Endothelial cell of umbilical vein (primary cell): ENCODE results near the gene MSL1. TPM values are rescaled to one million over a fixed set of nuclear protein-coding genes. Genes with fewer than 3 reads are reported as not detected.

Experiments
- BruUV-seq: library from RNA; stranded (reverse); fragments of 400-500 nt; replicated peaks from 2 replicates; lab custom pipeline; 2021; lab: Mats Ljungman, UMichigan
- CTCF ChIA-PET: fragments of 300-600, 350-600 bp; sonication (Branson Sonifier 250); formaldehyde crosslinking; loops from one replicate; lab custom pipeline; 2021; ENCODE audit warnings: antibody characterized with exemption, inconsistent platforms; lab: Charles Lee
- POLR2A ChIA-PET: fragments of 300-600, 350-600 bp; sonication (Branson Sonifier 250); formaldehyde crosslinking; loops from one replicate; lab custom pipeline; 2021; ENCODE audit warnings: antibody characterized with exemption, inconsistent platforms; lab: Charles Lee
- DNase-seq: peaks from one replicate; pipeline ENCODE4 v3.0.0-alpha.2; 2011; ENCODE audit warnings: low read depth, low spot score
- FAIRE-seq: peaks from 2 replicates; lab custom pipeline; 2011; peaks lifted over from hg19 to GRCh38; lab: Jason Lieb, UNC
- H2AFZ ChIP-seq: 2 replicates; pipeline ENCODE4 v1.6.0; 2012; ENCODE audit warnings: low read depth, low read length, control low read depth, inconsistent platforms
- H3K27ac ChIP-seq: 2 replicates; pipeline ENCODE4 v1.5.1; 2011; ENCODE audit warnings: low read depth, mild to moderate bottlenecking, control low read depth, low read length, moderate library complexity; ENCODE audit not compliant: insufficient read depth
- H3K27me3 ChIP-seq, 2 experiments: 2 replicates each; pipeline versions ENCODE4 v1.6.0 to v1.6.1; 2011; ENCODE audit warnings: low read length in 2 of 2, mixed read lengths in 1 of 2; ENCODE audit not compliant: control insufficient read depth in 2 of 2, insufficient read depth in 2 of 2
- H3K36me3 ChIP-seq, 2 experiments: 2 replicates in 1 of 2; 3 replicates in 1 of 2; pipeline ENCODE4 v1.5.1; 2011; ENCODE audit warnings: low read length in 2 of 2, mild to moderate bottlenecking in 1 of 2, moderate library complexity in 1 of 2; ENCODE audit not compliant: control insufficient read depth in 2 of 2, insufficient read depth in 2 of 2; ENCODE audit errors: extremely low read depth in 1 of 2
- H3K4me1 ChIP-seq: 3 replicates; pipeline ENCODE4 v1.5.1; 2011; ENCODE audit warnings: mild to moderate bottlenecking, low read length; ENCODE audit not compliant: control insufficient read depth, insufficient read depth; ENCODE audit errors: extremely low read depth
- H3K4me2 ChIP-seq: 2 replicates; pipeline ENCODE4 v1.6.1; 2011; ENCODE audit warnings: low read length, control low read depth, mixed read lengths; ENCODE audit not compliant: insufficient read depth
- H3K4me3 ChIP-seq, 3 experiments: fragments of 200-600 bp in 1 of 3; sonication (generic), shearing (Covaris generic) in 1 of 3; replicated peaks in 1 of 3; 2 replicates each; pipeline ENCODE4 v1.5.1; 2011 to 2016; ENCODE audit warnings: control low read depth in 3 of 3, low read length in 3 of 3, mild to moderate bottlenecking in 2 of 3, inconsistent platforms in 1 of 3, low read depth in 1 of 3, moderate library complexity in 1 of 3; ENCODE audit not compliant: insufficient read depth in 1 of 3
- H3K79me2 ChIP-seq: 2 replicates; pipeline ENCODE4 v1.6.0; 2012; ENCODE audit warnings: low read length, inconsistent platforms; ENCODE audit not compliant: control insufficient read depth, insufficient read depth
- H3K9ac ChIP-seq: replicated peaks from 2 replicates; pipeline ENCODE3; 2011; ENCODE audit warnings: low read length, control low read depth; ENCODE audit not compliant: insufficient read depth; ENCODE audit errors: extremely low read depth
- H3K9me1 ChIP-seq: replicated peaks from 3 replicates; pipeline ENCODE4 v1.6.0; 2011; ENCODE audit warnings: mild to moderate bottlenecking, low read length; ENCODE audit not compliant: control insufficient read depth, insufficient read depth; ENCODE audit errors: extremely low read depth
- H3K9me3 ChIP-seq: replicated peaks from 2 replicates; pipeline ENCODE4 v1.5.1; 2012; ENCODE audit warnings: low read length, inconsistent platforms; ENCODE audit not compliant: control insufficient read depth, insufficient read depth
- H4K20me1 ChIP-seq: replicated peaks from 2 replicates; pipeline ENCODE3; 2011; ENCODE audit warnings: mild to moderate bottlenecking, low read length; ENCODE audit not compliant: control insufficient read depth, insufficient read depth; ENCODE audit errors: extremely low read depth
- EZH2 ChIP-seq: IDR thresholded peaks from 2 replicates; pipeline ENCODE4 v1.6.1; 2012; ENCODE audit warnings: borderline replicate concordance, low read depth, mild to moderate bottlenecking, moderate library complexity, low read length, inconsistent platforms; ENCODE audit not compliant: severe bottlenecking
- FOS ChIP-seq: IDR thresholded peaks from 2 replicates; pipeline ENCODE4 v1.6.1; 2011; ENCODE audit warnings: mild to moderate bottlenecking, low read length, moderate library complexity, borderline replicate concordance; ENCODE audit not compliant: insufficient read depth
- GATA2 ChIP-seq: IDR thresholded peaks from 2 replicates; pipeline ENCODE4 v1.7.0; 2011; ENCODE audit warnings: low read depth, mild to moderate bottlenecking, moderate library complexity, mixed read lengths, low read length; ENCODE audit not compliant: insufficient read length, insufficient read depth
- JUN ChIP-seq: IDR thresholded peaks from 2 replicates; pipeline ENCODE4 v1.6.1; 2011; ENCODE audit warnings: borderline replicate concordance, low read depth; ENCODE audit not compliant: insufficient read length, insufficient read depth
- MYC ChIP-seq: IDR thresholded peaks from one replicate; pipeline ENCODE4 v1.6.1; 2011; ENCODE audit warnings: mild to moderate bottlenecking, low read depth, low read length
- POLR2A ChIP-seq: IDR thresholded peaks from 2 replicates; pipeline ENCODE4 v1.6.1; 2012; ENCODE audit warnings: low read depth, mild to moderate bottlenecking, control low read depth, low read length
- POLR2AphosphoS5 ChIP-seq: IDR thresholded peaks from 2 replicates; pipeline ENCODE4 v1.6.1; 2012; ENCODE audit warnings: low read depth, mild to moderate bottlenecking, control low read depth, low read length, moderate library complexity; ENCODE audit not compliant: insufficient read depth
- dilution Hi-C: fragments of 300-500 bp; cut with MboI; formaldehyde crosslinking; loops from one replicate; pipeline ENCODE4 v1.15.0; 2019; ENCODE audit warnings: low sequenced_read_pairs; ENCODE audit not compliant: extremely low pct_ligation_motif_present
- intact Hi-C: fragments of 100-400 bp; cut with micrococcal nuclease; formaldehyde crosslinking; loops from one replicate; pipeline ENCODE4 v1.10.0; 2022
- polyA plus RNA-seq, 4 experiments: library from polyadenylated mRNA; depleted of rRNA in 3 of 4; stranded (reverse) in 3 of 4; unstranded in 1 of 4; fragments of >200 nt; gene quantifications; 2 replicates each; pipeline versions ENCODE4 v1.2.1 to v1.2.3, GENCODE V29; 2011 to 2012; ENCODE audit warnings: missing spikeins in 1 of 4
- total RNA-seq: library from RNA; stranded (reverse); gene quantifications from 2 replicates; pipeline ENCODE4 v1.2.3, GENCODE V29; 2021
- TF ChIP-seq, protein P1 (sequence below), 2 donors: IDR thresholded peaks; 1 replicate in 1 of 2; 2 replicates in 1 of 2; pipeline ENCODE4 v1.5.1; 2011; ENCODE audit warnings: low read length in 2 of 2, mild to moderate bottlenecking in 2 of 2, moderate library complexity in 2 of 2, control low read depth in 1 of 2, inconsistent platforms in 1 of 2, low read depth in 1 of 2; ENCODE audit not compliant: insufficient read depth in 1 of 2; ENCODE audit errors: extremely low read depth in 1 of 2
- TF ChIP-seq, protein P2 (sequence below): IDR thresholded peaks from 2 replicates; pipeline ENCODE4 v1.6.1; 2011; ENCODE audit not compliant: insufficient read depth, insufficient read length

Gene MSL1
- total and polyA plus RNA-seq, 2 donors (not counting 3 experiments of a cell fraction or from before 2014, with no cell fraction given), result 30.9 to 95.0 TPM

DNA sequence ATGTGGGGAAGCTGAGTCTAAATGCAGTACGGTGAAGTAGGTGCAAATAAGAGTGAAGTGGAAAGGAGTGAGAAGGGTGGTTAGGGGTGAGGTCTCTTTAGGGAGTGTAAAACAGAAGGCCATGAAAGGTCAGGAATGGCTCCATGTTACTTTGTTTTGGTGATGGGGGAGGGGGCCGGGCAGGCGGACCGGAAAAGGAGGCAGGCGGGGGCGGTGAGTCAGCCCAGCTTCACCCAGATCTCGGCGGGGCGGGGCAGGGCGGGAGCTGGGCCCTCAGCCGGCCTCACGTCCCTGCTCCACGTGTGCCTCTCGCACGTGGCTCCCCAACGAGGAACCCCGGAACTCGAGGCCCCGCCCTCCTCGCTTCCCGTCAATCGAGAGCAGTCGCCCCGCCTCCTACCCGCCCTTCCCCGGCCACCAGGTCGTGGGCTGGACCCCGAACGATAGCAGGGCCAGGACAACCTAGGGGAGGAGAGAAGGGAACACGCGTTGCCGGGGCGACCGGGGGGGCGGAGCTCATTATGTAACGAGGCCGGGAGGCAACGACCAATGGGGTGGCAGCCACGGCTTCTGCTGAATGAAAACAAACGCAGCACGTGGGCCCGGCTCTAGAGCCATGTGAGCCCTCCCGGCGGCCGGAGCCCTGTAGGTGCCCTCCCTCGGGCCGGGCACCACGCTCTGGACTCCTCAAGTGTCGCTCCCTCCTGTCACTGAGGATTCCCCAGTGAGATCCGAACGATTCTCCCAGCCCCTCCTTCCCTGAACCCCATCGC, 22.7 kb upstream of the MSL1 start:
- ChIA-PET POLR2A (interaction anchor here (0.8 to 3.7 kb wide), 5 partner anchors 13 to 93 kb away, joined by 3 to 56 read pairs (median 4); partner anchors contain the start of gene CASC3), CTCF (interaction anchor here (0.9 to 5.0 kb wide), 13 partner anchors 13 to 78 kb away, joined by 3 to 138 read pairs (median 4); partner anchors contain the start of genes MED24 and THRA)
- dilution Hi-C loops, result no loop called here
- Histone ChIP-seq H3K4me2 (peak overlapping the region; percentile 68), H3K4me3 (peak overlapping the region; percentile 26 to 60 (median 48)), H3K79me2 (no peaks in the 10 kb centered on the region), H4K20me1 (no peaks in the 10 kb centered on the region), H3K9ac (peak overlapping the region; percentile 75), H3K27ac (peak overlapping the region; percentile 77), H3K4me1 (peaks cover 39% of the 10 kb centered on the region), H3K36me3 (peaks cover 0 to 18% of the 10 kb centered on the region in 2 experiments), H3K27me3 (no peaks in the 10 kb centered on the region), H2AFZ (peak overlapping the region; percentile 19), H3K9me3 (no peaks in the 10 kb centered on the region), H3K9me1 (no peaks in the 10 kb centered on the region)
- DNase-seq, result peak; percentile 97
- TF ChIP-seq EZH2 (no peak), JUN (no peak), GATA2 (no peak), POLR2A (peak; percentile 53), MYC (no peak), FOS (peak; percentile 63), POLR2AphosphoS5 (peak; percentile 86)
- TF ChIP-seq, protein P1, sequence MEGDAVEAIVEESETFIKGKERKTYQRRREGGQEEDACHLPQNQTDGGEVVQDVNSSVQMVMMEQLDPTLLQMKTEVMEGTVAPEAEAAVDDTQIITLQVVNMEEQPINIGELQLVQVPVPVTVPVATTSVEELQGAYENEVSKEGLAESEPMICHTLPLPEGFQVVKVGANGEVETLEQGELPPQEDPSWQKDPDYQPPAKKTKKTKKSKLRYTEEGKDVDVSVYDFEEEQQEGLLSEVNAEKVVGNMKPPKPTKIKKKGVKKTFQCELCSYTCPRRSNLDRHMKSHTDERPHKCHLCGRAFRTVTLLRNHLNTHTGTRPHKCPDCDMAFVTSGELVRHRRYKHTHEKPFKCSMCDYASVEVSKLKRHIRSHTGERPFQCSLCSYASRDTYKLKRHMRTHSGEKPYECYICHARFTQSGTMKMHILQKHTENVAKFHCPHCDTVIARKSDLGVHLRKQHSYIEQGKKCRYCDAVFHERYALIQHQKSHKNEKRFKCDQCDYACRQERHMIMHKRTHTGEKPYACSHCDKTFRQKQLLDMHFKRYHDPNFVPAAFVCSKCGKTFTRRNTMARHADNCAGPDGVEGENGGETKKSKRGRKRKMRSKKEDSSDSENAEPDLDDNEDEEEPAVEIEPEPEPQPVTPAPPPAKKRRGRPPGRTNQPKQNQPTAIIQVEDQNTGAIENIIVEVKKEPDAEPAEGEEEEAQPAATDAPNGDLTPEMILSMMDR (IDR thresholded peaks at IDR 0.05; ENCODE audit: extremely low read depth in 1 of 2, insufficient read depth in 1 of 2, low read depth in 1 of 2, low read length in 2 of 2), result no peak
- TF ChIP-seq, protein P2, sequence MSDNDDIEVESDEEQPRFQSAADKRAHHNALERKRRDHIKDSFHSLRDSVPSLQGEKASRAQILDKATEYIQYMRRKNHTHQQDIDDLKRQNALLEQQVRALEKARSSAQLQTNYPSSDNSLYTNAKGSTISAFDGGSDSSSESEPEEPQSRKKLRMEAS, result peak; percentile 85
- BruUV-seq, result no TSS peak
- FAIRE-seq, result peak; percentile 88
- intact Hi-C loops, result no loop called here
